Stimulated activated CD4-positive, alpha-beta T cell treated with anti-CD3 and anti-CD28 coated beads, Interleukin-4, amount 100 ng/mL, for 24 hours (primary cell): ENCODE results near the gene MMAB.

Source experiments
- DNase-seq: peaks from one replicate; pipeline ENCODE4 v3.0.0-alpha.2; 2020

Gene MMAB

GRCh38 chr12:109557805-109558204, 15.5 kb downstream of the MMAB start:
- no peak for DNase-seq

DNA sequence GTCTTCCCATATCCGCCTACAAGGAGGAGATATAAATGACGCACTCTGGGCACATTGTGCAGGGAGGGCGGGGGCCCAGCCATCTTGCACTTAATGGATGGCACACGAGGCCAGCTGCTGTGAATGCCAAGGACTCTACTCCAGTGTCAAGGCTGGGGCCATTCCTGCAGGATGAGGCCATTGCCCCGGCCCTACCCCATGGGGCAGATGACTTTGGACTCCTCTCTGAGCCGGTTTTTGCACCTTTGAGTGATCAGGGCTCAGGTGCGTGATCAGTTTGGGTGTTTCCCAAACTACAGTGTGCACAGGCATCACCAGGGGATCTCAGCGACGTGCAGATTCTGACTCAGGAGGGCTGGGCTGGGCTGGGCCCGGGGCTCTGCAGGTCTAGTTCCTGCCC, 16.1 kb downstream of the MMAB start:
- no peak for DNase-seq

- DNase-seq = no peak
These were observed 17.6 kb downstream of the MMAB start for GRCh38 chr12:109555431-109556315.

DNA sequence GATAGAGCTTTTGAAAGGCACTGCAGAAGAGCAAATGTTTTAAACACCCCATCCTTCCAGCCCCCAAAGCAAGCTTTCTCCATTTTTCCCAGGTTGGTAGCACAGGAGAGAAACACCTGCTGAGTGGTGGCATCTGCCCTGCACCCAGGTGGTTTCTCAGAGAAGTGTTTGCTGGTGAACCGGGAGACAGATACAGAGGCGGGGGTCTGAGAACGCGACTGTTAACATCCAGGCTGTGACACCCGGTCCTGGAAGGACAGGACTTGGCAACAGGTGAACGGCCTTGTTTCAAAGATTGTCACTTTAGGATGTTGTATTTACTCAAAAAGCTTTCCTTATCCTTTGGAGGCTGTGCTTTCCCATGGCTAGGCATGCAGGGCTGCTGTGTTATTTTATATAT, 18.5 kb downstream of the MMAB start:
- no peak for DNase-seq

- DNase-seq = no peak
These were observed 19.3 kb downstream of the MMAB start for GRCh38 chr12:109553906-109554500.

DNA sequence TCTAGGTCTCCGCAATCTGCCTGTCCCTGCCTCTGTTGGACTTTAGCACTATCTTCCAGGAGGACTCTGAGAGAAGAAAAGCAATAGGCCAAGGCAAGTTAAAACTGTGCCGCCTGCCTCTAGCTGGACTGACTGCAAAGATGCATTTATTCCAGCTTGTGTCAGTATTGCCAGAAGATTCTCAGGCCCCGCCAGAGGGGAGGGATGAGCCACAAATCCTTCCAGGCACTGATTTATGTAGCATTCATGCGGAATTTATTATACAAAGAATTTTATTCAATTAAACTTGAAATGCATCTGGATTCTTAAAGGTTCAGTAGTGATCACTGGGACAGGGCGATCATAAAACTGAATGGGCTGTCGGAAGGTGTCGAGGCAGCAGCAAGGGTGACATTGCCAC, 19.8 kb downstream of the MMAB start:
- DNase-seq = no peak

DNA sequence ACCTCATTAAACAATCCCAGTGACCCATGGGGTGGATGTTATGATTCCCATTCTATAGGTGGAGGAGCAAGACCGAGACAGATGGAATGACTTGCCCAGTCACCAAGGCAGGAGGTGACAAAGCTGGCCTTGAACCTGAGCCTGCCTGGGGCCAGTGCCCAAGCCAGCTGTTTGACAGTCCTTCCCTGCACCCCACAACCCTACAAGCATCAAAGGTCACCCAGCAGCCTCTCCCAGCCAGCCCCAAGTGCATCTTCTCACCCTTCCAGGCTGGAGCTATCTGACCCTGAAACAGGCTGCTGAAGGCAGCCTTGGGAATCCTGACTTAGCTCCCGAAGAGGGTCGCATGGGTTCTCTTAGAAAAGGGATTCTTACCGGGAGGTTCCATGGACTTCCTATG, 20.3 kb downstream of the MMAB start:
- no peak for DNase-seq

DNA sequence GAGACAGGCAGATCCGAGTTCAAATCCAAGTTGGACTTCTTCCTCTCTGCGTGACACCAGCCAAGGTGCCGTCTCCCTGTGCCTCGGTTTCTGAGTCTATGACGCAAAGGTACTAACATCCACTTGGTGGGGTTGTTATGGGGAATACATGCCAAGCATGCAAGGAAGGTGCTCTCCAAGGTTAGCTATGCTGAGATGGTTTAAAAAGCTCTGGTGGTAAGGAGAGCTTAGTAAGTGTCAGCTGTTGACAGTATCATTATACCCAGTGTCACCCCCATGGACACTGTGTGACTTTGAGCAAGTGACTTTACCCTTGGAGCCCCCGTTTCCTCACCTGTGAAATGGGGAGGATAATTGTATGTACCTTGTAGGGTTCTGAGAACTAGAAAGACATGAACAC, 22.2 kb downstream of the MMAB start:
- DNase-seq = no peak

DNA sequence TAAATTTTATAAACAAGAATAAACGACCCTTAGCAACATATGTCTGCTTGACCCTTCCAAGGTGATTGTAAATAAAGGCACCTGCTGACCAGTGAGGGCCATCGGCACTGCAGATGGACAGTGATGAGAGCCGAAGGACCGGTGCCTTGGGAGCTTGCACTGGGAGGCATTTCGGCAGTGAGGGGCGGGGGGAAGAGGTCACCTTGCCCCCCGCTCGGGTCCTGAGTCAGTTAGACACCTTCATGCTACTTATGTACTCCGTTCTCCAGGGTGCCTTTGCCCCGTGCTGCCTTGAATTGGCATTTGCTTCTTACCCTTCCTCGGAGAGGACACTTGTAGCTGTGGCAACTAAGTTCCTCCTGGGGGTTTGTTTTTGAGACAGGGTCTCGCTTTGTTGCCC, 23.0 kb downstream of the MMAB start:
- DNase-seq = no peak

GRCh38 chr12:109549613-109550270, 23.6 kb downstream of the MMAB start:
- DNase-seq = no peak

DNA sequence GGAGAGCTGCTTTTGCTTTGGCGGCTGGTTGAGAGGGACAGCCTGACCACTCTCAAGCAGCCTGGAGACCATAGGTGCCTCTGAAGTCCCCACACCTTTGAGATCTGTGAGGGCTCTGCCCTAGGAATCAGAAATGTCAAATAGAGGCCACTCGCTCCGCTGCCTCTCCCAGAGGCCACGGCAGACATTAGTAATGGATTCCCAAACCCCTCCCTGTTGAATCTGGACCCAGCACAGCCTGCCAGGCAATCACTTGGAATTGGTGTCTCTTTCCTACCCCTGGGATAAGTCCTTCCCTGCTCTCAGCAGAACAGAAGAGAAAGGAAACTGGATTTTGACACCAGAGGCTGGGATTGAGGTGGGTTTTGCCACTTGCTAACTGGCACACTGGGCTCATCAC, 25.0 kb downstream of the MMAB start:
- no peak for DNase-seq

DNA sequence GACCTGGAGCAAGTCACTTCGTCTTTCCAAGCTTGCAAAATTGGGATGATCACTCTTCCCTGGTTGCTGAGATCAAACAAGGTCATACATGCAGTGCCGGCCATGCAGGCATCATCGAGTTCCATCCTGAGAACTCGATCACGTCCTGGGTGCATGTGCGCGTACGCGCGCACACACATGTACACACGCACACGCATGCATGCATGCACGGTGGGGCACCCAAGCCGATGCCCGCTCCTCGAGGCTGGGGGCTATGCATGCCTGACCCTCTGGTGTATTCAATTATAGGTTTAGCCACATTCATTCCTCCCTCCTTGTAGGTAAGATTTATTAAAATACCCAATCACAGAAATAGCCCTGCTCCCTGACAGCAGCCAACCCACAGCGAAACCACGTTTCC, 26.0 kb downstream of the MMAB start:
- no peak for DNase-seq

DNA sequence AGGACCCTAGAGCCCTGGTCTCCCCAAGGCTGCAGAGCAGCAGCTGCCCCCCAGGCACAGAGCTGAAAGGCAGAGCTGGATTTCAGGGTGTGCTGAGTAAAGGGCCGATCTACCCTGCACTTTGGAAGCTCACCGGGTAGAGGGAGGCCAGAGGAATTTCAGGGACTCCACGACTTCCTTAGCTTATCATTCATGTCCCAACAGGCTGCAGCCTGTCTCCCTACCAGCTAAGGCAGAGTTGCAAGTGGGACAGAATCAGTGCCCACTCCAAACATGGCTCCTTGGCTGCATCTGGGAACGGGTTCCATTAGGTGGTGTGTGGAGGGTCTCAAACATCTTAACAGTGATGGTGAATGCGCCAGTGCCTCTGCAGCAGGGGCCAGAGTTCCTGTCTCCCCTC, 27.5 kb downstream of the MMAB start:
- no peak for DNase-seq

- no peak for DNase-seq
These were observed 28.3 kb downstream of the MMAB start for GRCh38 chr12:109544955-109545531.

- DNase-seq = no peak
These were observed 30.4 kb downstream of the MMAB start for GRCh38 chr12:109542876-109543275.

DNA sequence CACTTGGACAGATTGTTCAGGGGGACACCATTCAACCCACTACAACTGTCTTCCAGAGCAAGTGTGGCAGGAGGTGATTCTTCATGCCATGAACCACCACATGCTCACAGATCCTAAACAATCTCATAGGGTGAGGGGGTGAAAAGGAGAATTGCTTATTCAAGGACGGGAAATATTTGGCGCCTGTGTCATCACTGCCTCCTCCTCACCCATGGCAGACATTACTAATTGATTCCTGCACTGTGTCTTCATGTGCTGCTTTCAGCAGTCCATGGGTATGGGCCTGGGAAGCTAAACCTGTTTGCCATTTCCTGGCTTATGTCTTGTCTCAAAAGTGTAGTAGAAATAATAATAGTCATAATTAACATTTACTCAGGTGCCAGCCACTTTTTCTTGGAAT, 31.3 kb downstream of the MMAB start:
- DNase-seq = no peak

DNA sequence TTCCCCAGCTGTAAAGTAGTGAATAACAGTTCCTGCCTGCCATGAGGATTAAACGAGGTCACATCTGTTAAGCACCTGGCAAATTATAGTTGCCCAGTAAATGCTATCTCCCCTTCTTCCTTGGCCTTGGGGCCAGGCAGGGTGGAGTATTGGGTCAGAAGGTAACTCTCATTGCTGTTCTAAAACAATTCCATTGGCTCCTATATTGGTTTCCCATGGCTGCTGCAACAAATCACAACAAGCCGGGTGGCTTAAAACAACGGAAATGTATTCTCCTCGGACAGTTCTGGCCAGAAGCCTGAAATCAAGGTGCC, 31.9 kb downstream of the MMAB start:
- no peak for DNase-seq

DNA sequence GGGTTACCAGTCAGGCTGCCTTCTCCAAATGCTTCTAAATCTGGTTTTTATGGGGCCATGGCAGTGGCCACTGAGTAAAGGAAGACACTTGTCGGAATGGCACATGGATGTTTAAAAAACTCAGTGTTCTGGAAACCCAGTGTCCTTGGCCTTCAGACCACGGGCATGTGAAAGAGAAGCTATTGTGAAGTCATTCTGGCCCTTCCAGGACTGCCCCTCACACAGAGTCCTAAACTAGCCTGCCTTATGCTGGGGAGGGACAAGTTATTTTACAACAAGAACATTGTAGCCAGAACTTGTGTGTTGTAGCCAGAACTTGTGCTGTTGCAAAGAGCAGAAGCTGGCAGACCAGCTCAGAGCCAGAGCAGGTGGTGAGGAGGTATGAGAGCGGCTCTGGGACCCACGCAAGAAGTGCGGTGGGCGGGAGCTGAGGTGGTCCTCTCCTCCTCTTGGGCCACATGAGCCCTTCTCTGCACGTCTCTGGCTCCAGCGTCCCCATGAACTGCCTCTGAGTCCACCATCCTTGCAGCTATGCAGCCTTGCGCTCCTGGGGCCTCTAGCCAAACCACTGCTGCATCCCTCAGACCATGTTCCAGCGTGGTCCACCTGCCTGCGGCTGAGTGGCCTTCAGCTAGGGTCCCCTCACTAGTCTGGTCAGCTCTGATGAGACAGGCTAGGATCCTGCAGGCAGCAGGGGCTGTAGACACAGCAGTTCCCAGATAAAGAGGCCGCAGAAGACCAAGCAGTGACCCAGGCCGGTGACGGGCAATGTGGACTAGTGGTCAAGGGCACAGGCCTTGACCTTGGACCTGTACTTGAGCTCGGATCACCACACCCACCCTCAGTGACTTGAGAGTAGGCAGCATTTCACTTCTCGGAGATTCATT, 32.5 kb downstream of the MMAB start:
- no peak for DNase-seq

- DNase-seq = no peak
These were observed 33.8 kb downstream of the MMAB start for GRCh38 chr12:109539508-109539907.

GRCh38 chr12:109538191-109538863, 35.0 kb downstream of the MMAB start:
- DNase-seq = no peak

DNA sequence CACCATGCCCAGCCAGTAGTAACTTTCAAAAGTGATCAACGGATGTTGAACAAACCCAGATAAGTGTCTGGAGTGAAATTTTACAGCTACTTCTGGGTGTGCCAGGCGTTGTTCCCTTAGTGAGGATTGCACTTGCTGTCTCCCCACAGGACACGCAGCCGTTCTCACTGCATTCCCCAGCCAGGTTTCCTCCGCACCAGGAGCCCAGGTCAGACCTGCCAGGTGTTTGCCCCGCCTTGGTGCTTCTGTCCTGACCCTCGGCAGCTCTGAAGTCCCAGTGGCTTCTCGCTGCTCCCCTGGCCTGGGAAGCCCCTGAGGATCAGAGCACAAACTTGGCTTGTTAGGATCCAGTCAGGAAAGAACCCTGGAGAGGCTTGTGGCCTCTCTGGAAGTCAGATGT, 36.2 kb downstream of the MMAB start:
- no peak for DNase-seq

DNA sequence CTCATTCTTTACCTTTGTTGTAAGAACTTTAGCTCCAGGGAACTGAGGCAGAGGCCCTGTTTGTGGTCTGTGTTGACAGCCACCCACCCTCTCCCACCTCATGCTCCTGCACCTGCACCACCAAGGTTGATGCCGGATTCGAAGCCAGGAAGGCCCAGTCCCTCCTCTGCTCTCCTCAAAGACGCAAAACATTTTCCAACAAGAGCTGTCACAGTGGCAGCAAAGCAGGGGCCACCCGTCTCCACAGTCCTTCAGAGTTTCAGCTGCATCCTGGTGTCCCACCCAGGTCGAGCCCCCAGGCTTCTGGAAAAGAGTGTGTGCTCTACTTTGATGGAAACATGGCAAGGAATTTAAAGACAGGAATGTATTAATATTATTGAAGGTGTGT, 37.4 kb downstream of the MMAB start:
- DNase-seq = no peak
